WTC11 (cell line): ENCODE results near the gene ALS2. TPM values are rescaled to one million over a fixed set of nuclear protein-coding genes. Genes with fewer than 3 reads are reported as not detected.

Experiments used
- ATAC-seq: fragments of 200-7000 bp; cut with Tn5 transposase; 2 replicates; pipeline ENCODE4 v1.10.0; 2021; ENCODE audit warnings: mild to moderate bottlenecking, moderate library complexity
- CTCF ChIA-PET: fragments of 300-600 bp; sonication (Branson Sonifier 250); formaldehyde crosslinking; loops from one replicate; lab custom pipeline; 2021; ENCODE audit warnings: antibody characterized with exemption; lab: Charles Lee
- POLR2A ChIA-PET: fragments of 350-600 bp; sonication (Branson Sonifier 250); formaldehyde crosslinking; loops from one replicate; lab custom pipeline; 2021; ENCODE audit warnings: antibody characterized with exemption; lab: Charles Lee
- DNase-seq: peaks from one replicate; pipeline ENCODE4 v3.0.0; 2021; ENCODE audit warnings: low spot score
- H3K27ac Mint-ChIP-seq: 2 replicates; pipeline ENCODE4 v1.8.0; 2021; ENCODE audit warnings: mixed read lengths
- H3K27me3 Mint-ChIP-seq: 2 replicates; pipeline ENCODE4 v1.8.0; 2021; ENCODE audit warnings: low read depth, mild to moderate bottlenecking, moderate library complexity, mixed read lengths
- H3K36me3 Mint-ChIP-seq: 2 replicates; pipeline ENCODE4 v1.8.0; 2021; ENCODE audit warnings: mixed read lengths
- H3K4me1 Mint-ChIP-seq: 2 replicates; pipeline ENCODE4 v1.8.0; 2022; ENCODE audit warnings: mixed read lengths
- H3K4me3 Mint-ChIP-seq: 2 replicates; pipeline ENCODE4 v1.8.0; 2021; ENCODE audit warnings: mild to moderate bottlenecking, moderate library complexity, mixed read lengths
- H3K9me3 Mint-ChIP-seq: 2 replicates; pipeline ENCODE4 v1.8.0; 2021; ENCODE audit warnings: mixed read lengths
- ATF1 ChIP-seq: sonication (generic); formaldehyde crosslinking; IDR thresholded peaks from 2 replicates; pipeline ENCODE4 v1.8.1; 2023; ENCODE audit warnings: mild to moderate bottlenecking, moderate library complexity, missing genetic modification reagents
- EMX1 ChIP-seq: fragments of 250-450 bp; sonication (Bioruptor Pico); IDR thresholded peaks from 2 replicates; pipeline ENCODE4 v1.8.0; 2021; ENCODE audit warnings: mild to moderate bottlenecking
- ETV6 ChIP-seq: sonication (generic); formaldehyde crosslinking; IDR thresholded peaks from 2 replicates; pipeline ENCODE4 v1.8.1; 2022; ENCODE audit warnings: mild to moderate bottlenecking, missing genetic modification reagents
- HMGA2 ChIP-seq: fragments of 250-450 bp; sonication (Bioruptor Pico); IDR thresholded peaks from 2 replicates; pipeline ENCODE4 v1.4.0; 2021; ENCODE audit warnings: mild to moderate bottlenecking, moderate library complexity
- JAZF1 ChIP-seq: fragments of 250-450 bp; sonication (Bioruptor Pico); IDR thresholded peaks from 2 replicates; pipeline ENCODE4 v1.9.0; 2021; ENCODE audit warnings: moderate library complexity, mild to moderate bottlenecking, inconsistent platforms
- NFATC4 ChIP-seq: fragments of 250-450 bp; sonication (Bioruptor Pico); IDR thresholded peaks from 2 replicates; pipeline ENCODE4 v1.9.0; 2021; ENCODE audit warnings: mild to moderate bottlenecking
- NR1H2 ChIP-seq: sonication (generic); formaldehyde crosslinking; IDR thresholded peaks from 2 replicates; pipeline ENCODE4 v1.9.0; 2021; ENCODE audit warnings: mild to moderate bottlenecking, moderate library complexity, missing genetic modification reagents
- PRRX2 ChIP-seq: fragments of 250-450 bp; sonication (Bioruptor Pico); IDR thresholded peaks from 2 replicates; pipeline ENCODE4 v1.8.0; 2021; ENCODE audit warnings: mild to moderate bottlenecking
- SOX15 ChIP-seq: fragments of 250-450 bp; sonication (Bioruptor Pico); IDR thresholded peaks from 2 replicates; pipeline ENCODE4 v1.9.0; 2021; ENCODE audit warnings: mild to moderate bottlenecking
- ZNF232 ChIP-seq: sonication (generic); formaldehyde crosslinking; IDR thresholded peaks from 2 replicates; pipeline ENCODE4 v1.8.0; 2022; ENCODE audit warnings: mild to moderate bottlenecking, missing genetic modification reagents
- ZNF263 ChIP-seq: sonication (generic); formaldehyde crosslinking; IDR thresholded peaks from 2 replicates; pipeline ENCODE4 v1.8.1; 2022; ENCODE audit warnings: low read depth, mild to moderate bottlenecking, moderate library complexity, missing genetic modification reagents
- ZNF671 ChIP-seq: fragments of 250-450 bp; sonication (Bioruptor Pico); IDR thresholded peaks from 2 replicates; pipeline ENCODE4 v1.8.0; 2021; ENCODE audit warnings: mild to moderate bottlenecking
- total RNA-seq: library from RNA; stranded (reverse); gene quantifications from 3 replicates; pipeline ENCODE4 v1.2.3, GENCODE V29; 2021
- TF ChIP-seq, protein P1 (sequence below): sonication (generic); formaldehyde crosslinking; IDR thresholded peaks from 2 replicates; pipeline ENCODE4 v1.8.1; 2022; ENCODE audit warnings: low read depth, mild to moderate bottlenecking, moderate library complexity, missing genetic modification reagents, borderline replicate concordance
- TF ChIP-seq, protein P2 (sequence below): fragments of 250-450 bp; sonication (Bioruptor Pico); conservative IDR thresholded peaks from 2 replicates; pipeline ENCODE4 v1.9.0; 2021; ENCODE audit warnings: mild to moderate bottlenecking
- TF ChIP-seq, protein P3 (sequence below): sonication (generic); formaldehyde crosslinking; IDR thresholded peaks from 2 replicates; pipeline ENCODE4 v1.8.1; 2022; ENCODE audit warnings: missing genetic modification reagents, borderline replicate concordance
- TF ChIP-seq, protein P4 (sequence below): sonication (generic); formaldehyde crosslinking; IDR thresholded peaks from 2 replicates; pipeline ENCODE4 v1.8.1; 2022; ENCODE audit warnings: low read depth, missing genetic modification reagents, borderline replicate concordance
- TF ChIP-seq, protein P5 (sequence below): sonication (generic); formaldehyde crosslinking; IDR thresholded peaks from 2 replicates; pipeline ENCODE4 v1.8.1; 2023; ENCODE audit warnings: mild to moderate bottlenecking, missing genetic modification reagents, borderline replicate concordance
- TF ChIP-seq, protein P6 (sequence below): sonication (generic); formaldehyde crosslinking; IDR thresholded peaks from 2 replicates; pipeline ENCODE4 v1.8.1; 2022; ENCODE audit warnings: mild to moderate bottlenecking, moderate library complexity, missing genetic modification reagents
- TF ChIP-seq, protein P7 (sequence below): fragments of 250-450 bp; sonication (Bioruptor Pico); IDR thresholded peaks from 2 replicates; pipeline ENCODE4 v2.1.2; 2022; ENCODE audit warnings: mild to moderate bottlenecking, moderate library complexity
- TF ChIP-seq, protein P8 (sequence below): sonication (generic); formaldehyde crosslinking; IDR thresholded peaks from 2 replicates; pipeline ENCODE4 v1.8.0; 2022; ENCODE audit warnings: mild to moderate bottlenecking, missing genetic modification reagents

ALS2 gene
- total RNA-seq, 1 experiment from 2014 or later: 30.5 TPM

DNA sequence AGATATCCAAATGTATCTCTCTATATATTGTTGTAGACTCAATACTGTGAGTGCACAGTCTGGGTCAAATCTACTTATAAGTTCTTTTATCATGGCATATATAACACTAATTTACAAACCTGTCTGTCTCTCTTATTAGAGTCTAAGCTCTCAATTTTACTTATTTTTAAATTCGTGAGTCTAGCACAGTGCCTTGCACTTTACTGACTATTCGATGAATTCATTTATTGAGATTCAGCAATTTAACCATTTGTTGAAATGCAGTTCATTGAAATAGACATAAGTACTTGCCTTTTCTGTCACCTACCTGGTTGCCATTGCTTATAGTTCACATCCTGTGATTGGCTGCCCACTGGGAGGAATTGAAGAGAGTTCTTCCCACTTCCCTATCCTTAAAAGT, 10.3 kb upstream of the ALS2 start (continued):
- TF ChIP-seq, protein P1, sequence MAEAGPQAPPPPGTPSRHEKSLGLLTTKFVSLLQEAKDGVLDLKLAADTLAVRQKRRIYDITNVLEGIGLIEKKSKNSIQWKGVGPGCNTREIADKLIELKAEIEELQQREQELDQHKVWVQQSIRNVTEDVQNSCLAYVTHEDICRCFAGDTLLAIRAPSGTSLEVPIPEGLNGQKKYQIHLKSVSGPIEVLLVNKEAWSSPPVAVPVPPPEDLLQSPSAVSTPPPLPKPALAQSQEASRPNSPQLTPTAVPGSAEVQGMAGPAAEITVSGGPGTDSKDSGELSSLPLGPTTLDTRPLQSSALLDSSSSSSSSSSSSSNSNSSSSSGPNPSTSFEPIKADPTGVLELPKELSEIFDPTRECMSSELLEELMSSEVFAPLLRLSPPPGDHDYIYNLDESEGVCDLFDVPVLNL (CRISPR knock-in tag): no peak
- TF ChIP-seq NFATC4 (no peak), ZNF232 (CRISPR knock-in tag) (no peak), PRRX2 (CRISPR knock-in tag) (no peak)
- TF ChIP-seq, protein P2, sequence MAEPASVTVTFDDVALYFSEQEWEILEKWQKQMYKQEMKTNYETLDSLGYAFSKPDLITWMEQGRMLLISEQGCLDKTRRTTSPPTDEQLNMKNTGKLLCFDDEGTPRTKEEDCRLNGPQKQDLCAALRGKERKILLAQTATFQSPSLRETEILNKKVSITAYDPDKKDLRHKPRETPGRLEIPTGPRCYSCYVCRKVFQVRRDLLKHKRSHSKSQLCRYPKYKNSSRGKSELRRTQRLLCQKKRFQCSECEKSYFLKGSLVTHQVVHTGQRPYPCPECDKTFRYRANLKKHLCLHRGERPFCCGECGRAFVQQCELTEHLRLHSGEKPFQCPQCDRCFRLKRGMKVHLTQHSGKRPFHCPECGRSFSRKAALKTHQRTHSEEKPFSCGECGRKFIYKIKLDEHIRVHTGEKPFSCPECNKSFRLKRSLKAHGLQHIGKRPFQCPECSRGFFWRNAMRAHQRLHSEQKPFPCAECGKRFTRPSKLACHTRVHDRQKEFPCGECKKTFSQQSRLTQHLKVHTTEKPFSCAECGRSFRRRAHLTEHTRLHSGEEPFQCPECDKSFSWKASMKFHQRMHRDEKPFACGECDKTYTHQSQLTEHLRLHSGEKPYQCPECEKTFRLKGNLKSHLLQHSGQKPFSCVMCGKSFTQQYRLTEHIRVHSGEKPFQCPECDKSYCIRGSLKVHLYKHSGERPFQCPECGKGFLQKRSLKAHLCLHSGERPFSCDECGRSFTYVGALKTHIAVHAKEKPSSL (CRISPR knock-in tag): no peak
- TF ChIP-seq, protein P3, sequence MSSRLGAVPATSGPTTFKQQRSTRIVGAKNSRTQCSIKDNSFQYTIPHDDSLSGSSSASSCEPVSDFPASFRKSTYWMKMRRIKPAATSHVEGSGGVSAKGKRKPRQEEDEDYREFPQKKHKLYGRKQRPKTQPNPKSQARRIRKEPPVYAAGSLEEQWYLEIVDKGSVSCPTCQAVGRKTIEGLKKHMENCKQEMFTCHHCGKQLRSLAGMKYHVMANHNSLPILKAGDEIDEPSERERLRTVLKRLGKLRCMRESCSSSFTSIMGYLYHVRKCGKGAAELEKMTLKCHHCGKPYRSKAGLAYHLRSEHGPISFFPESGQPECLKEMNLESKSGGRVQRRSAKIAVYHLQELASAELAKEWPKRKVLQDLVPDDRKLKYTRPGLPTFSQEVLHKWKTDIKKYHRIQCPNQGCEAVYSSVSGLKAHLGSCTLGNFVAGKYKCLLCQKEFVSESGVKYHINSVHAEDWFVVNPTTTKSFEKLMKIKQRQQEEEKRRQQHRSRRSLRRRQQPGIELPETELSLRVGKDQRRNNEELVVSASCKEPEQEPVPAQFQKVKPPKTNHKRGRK (CRISPR knock-in tag): no peak

DNA sequence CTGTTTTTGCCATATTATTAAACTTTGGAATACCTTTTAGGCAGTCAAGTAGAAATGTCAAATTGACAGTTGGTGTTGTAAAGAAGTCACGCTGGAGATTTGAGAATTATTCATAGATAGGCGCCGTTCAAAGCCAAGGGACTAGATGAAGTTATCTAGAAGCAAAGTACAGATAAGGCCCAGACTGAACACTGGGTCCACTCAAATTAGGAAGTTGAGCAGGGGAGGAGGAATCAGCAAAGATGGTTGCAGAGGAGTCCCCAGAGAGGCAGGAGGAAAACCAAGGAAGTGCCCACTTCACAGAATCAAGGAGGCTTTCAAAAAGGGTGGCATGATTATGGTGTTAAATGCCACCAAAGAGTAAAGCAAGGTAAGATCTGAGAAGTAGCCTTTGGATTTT, 9.6 kb upstream of the ALS2 start:
- CTCF ChIA-PET: no interaction called here
- H3K36me3 Mint-ChIP-seq: no peaks in the 10 kb centered on the region
- TF ChIP-seq, protein P4, sequence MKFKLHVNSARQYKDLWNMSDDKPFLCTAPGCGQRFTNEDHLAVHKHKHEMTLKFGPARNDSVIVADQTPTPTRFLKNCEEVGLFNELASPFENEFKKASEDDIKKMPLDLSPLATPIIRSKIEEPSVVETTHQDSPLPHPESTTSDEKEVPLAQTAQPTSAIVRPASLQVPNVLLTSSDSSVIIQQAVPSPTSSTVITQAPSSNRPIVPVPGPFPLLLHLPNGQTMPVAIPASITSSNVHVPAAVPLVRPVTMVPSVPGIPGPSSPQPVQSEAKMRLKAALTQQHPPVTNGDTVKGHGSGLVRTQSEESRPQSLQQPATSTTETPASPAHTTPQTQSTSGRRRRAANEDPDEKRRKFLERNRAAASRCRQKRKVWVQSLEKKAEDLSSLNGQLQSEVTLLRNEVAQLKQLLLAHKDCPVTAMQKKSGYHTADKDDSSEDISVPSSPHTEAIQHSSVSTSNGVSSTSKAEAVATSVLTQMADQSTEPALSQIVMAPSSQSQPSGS (CRISPR knock-in tag): no peak
- TF ChIP-seq SOX15 (CRISPR knock-in tag): no peak
- no peak for TF ChIP-seq NR1H2
- no peak for TF ChIP-seq ZNF263
- TF ChIP-seq, protein P5, sequence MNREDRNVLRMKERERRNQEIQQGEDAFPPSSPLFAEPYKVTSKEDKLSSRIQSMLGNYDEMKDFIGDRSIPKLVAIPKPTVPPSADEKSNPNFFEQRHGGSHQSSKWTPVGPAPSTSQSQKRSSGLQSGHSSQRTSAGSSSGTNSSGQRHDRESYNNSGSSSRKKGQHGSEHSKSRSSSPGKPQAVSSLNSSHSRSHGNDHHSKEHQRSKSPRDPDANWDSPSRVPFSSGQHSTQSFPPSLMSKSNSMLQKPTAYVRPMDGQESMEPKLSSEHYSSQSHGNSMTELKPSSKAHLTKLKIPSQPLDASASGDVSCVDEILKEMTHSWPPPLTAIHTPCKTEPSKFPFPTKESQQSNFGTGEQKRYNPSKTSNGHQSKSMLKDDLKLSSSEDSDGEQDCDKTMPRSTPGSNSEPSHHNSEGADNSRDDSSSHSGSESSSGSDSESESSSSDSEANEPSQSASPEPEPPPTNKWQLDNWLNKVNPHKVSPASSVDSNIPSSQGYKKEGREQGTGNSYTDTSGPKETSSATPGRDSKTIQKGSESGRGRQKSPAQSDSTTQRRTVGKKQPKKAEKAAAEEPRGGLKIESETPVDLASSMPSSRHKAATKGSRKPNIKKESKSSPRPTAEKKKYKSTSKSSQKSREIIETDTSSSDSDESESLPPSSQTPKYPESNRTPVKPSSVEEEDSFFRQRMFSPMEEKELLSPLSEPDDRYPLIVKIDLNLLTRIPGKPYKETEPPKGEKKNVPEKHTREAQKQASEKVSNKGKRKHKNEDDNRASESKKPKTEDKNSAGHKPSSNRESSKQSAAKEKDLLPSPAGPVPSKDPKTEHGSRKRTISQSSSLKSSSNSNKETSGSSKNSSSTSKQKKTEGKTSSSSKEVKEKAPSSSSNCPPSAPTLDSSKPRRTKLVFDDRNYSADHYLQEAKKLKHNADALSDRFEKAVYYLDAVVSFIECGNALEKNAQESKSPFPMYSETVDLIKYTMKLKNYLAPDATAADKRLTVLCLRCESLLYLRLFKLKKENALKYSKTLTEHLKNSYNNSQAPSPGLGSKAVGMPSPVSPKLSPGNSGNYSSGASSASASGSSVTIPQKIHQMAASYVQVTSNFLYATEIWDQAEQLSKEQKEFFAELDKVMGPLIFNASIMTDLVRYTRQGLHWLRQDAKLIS (CRISPR knock-in tag): no peak
- no peak for TF ChIP-seq ZNF232 (CRISPR knock-in tag)
- TF ChIP-seq ETV6 (CRISPR knock-in tag): no peak
- TF ChIP-seq, protein P3 (CRISPR knock-in tag): no peak
- TF ChIP-seq EMX1 (CRISPR knock-in tag): no peak
- no peak for TF ChIP-seq HMGA2 (CRISPR knock-in tag)
- no peak for TF ChIP-seq ATF1 (CRISPR knock-in tag)
- TF ChIP-seq, protein P6, sequence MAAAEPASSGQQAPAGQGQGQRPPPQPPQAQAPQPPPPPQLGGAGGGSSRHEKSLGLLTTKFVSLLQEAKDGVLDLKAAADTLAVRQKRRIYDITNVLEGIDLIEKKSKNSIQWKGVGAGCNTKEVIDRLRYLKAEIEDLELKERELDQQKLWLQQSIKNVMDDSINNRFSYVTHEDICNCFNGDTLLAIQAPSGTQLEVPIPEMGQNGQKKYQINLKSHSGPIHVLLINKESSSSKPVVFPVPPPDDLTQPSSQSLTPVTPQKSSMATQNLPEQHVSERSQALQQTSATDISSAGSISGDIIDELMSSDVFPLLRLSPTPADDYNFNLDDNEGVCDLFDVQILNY (CRISPR knock-in tag): no peak
- no peak for TF ChIP-seq JAZF1
- TF ChIP-seq, protein P7, sequence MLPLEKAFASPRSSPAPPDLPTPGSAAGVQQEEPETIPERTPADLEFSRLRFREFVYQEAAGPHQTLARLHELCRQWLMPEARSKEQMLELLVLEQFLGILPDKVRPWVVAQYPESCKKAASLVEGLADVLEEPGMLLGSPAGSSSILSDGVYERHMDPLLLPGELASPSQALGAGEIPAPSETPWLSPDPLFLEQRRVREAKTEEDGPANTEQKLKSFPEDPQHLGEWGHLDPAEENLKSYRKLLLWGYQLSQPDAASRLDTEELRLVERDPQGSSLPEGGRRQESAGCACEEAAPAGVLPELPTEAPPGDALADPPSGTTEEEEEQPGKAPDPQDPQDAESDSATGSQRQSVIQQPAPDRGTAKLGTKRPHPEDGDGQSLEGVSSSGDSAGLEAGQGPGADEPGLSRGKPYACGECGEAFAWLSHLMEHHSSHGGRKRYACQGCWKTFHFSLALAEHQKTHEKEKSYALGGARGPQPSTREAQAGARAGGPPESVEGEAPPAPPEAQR (CRISPR knock-in tag): no peak
- TF ChIP-seq, protein P8, sequence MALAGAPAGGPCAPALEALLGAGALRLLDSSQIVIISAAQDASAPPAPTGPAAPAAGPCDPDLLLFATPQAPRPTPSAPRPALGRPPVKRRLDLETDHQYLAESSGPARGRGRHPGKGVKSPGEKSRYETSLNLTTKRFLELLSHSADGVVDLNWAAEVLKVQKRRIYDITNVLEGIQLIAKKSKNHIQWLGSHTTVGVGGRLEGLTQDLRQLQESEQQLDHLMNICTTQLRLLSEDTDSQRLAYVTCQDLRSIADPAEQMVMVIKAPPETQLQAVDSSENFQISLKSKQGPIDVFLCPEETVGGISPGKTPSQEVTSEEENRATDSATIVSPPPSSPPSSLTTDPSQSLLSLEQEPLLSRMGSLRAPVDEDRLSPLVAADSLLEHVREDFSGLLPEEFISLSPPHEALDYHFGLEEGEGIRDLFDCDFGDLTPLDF (CRISPR knock-in tag): no peak
- TF ChIP-seq ZNF671: no peak

More for the DNA sequence above, 9.6 kb upstream of the ALS2 start:
- no peak overlapping the region for H3K4me3 Mint-ChIP-seq
- POLR2A ChIA-PET: no interaction called here
- H3K27me3 Mint-ChIP-seq: no peaks in the 10 kb centered on the region; the same call in 1 of the 2 replicates
- H3K4me1 Mint-ChIP-seq: no peaks in the 10 kb centered on the region
- DNase-seq (no peak), ATAC-seq (no peak)
- H3K9me3 Mint-ChIP-seq: no peaks in the 10 kb centered on the region
- H3K27ac Mint-ChIP-seq: no peak overlapping the region
